Pancreas (tissue), 10 donors: Measurements from ENCODE around the gene TCF3. TPM values are rescaled to one million over a fixed set of nuclear protein-coding genes. Genes with fewer than 3 reads are reported as not detected.

ENCODE experiments used
- ATAC-seq, 4 donors: fragments of 200-7000 bp; cut with Tn5 transposase; one replicate each; pipeline versions ENCODE4 v1.8.0 to v1.9.1; 2020; ENCODE audit warnings: mild to moderate bottlenecking in 4 of 4, moderate library complexity in 4 of 4
- DNase-seq, 6 donors: peaks; one replicate each; pipeline ENCODE4 v3.0.0-alpha.2; 2020
- FAIRE-seq: peaks from 2 replicates; lab custom pipeline; 2012; peaks lifted over from hg19 to GRCh38; lab: Jason Lieb, UNC
- H3K27ac ChIP-seq, 4 donors: fragments of 200-600 bp; sonication (generic); 1 replicate in 3 of 4; 2 replicates in 1 of 4; pipeline versions ENCODE4 v1.5.0 to v1.8.0; 2020
- H3K27me3 ChIP-seq, 4 donors: fragments of 200-600 bp; one replicate each; pipeline ENCODE4 v1.8.0; 2021
- H3K36me3 ChIP-seq, 3 donors: fragments of 200-600 bp; sonication (generic) in 1 of 3; one replicate each; pipeline versions ENCODE4 v1.5.0 to v1.8.0; 2020 to 2021
- H3K4me1 ChIP-seq, 3 donors: fragments of 200-600 bp; one replicate each; pipeline ENCODE4 v1.8.0; 2021
- H3K4me3 ChIP-seq, 4 donors: fragments of 200-600 bp; sonication (generic) in 2 of 4; one replicate each; pipeline versions ENCODE4 v1.5.0 to v1.8.0; 2020 to 2021
- H3K9me3 ChIP-seq, 4 donors: fragments of 200-600 bp; one replicate each; pipeline ENCODE4 v1.8.0; 2021
- WGBS, 2 donors: extraction: QIAGEN DNeasy Blood & Tissue Kit; methylation state at CpG; one replicate each; pipeline ENCODE4 v1.1.7; 2013; 5-methylcytosine and 5-hydroxymethylcytosine counted together
- intact Hi-C, 3 donors: fragments of 100-400 bp; cut with DNase I; formaldehyde crosslinking; loops; one replicate each; pipeline versions ENCODE4 v1.11.1 to v1.14.2; 2022
- polyA plus RNA-seq, 2 donors: library from polyadenylated mRNA; stranded (reverse); fragments of 200-250 nt; gene quantifications; one replicate each; pipeline ENCODE4 v1.2.3, GENCODE V29; 2013
- total RNA-seq, 6 donors: library from RNA; stranded (reverse); fragmentation: NEBNext Ultra II Directional in 4 of 6; extraction: Animal tissue kit (Norgen Biotek cat#: 25700) in 4 of 6; gene quantifications; one replicate each; pipeline versions ENCODE4 v1.2.1 to v1.2.4, GENCODE V29; 2021 to 2023
- TF ChIP-seq, protein P1 (sequence below), 4 donors: fragments of 200-600 bp; sonication (generic) in 3 of 4; IDR thresholded peaks; one replicate each; pipeline versions ENCODE4 v1.5.0 to v1.8.0; 2021; ENCODE audit warnings: antibody characterized with exemption in 4 of 4
- donor health status: healthy with polysubstance abuse.
- donor health status: DM: no; HTN: no; CAD: no; lungs with moderate emphysema.
- donor health status: DM: no; HTN: no; CAD: no.
- donor health status: control.
- donor health status: control.
- donor health status: Bipolar disorder and iron deficiency.
- donor health status: DM: yes; HTN: yes; CAD: no.
- donor health status: DM: no; HTN: no; CAD: no.
- donor health status: DM: no; HTN: no; CAD: no.
- donor health status: DM: yes; HTN: yes; CAD: no.

Gene TCF3
- total and polyA plus RNA-seq, 8 donors: 19.8 to 41.9 (median 26.7) TPM

DNA sequence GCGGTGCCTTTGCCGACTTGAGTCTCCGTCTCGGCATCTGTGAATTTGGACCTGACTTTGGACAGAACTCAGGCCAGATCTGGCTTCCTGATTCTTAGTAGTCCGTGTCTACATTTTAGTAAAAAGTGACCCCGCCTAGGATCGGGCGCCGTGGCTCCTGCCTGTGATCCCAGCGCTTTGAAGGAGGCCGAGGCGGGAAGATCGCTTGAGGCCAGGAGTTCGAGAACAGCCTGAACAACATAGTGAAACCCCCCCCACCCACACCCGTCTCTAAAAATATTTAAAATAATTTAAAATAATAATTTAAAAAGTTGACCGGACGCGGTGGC, 849 bp upstream of the TCF3 start:
- peak overlapping the region in 3 of 4 donors; percentile 55 to 94 (median 59) for H3K4me3 ChIP-seq
- intact Hi-C loops: loop anchor here in 1 of 3 donors (10.0 kb wide), 1 partner anchor 88 kb away; the partner anchor contains the start of gene MEX3D

GRCh38 chr19:1651568-1652291, 685 bp downstream of the TCF3 start:
- H3K27me3 ChIP-seq: no peaks in the 10 kb centered on the region
- peak in 1 of 4 donors; percentile 1 for ATAC-seq
- H3K27ac ChIP-seq: no peak overlapping the region

More for the DNA sequence above, 849 bp upstream of the TCF3 start:
- Histone ChIP-seq H3K4me1 (peaks cover 0 to 4% (median 0%) of the 10 kb centered on the region in 3 donors), H3K36me3 (no peaks in the 10 kb centered on the region), H3K9me3 (no peaks in the 10 kb centered on the region), H3K27me3 (no peaks in the 10 kb centered on the region), H3K27ac (peak overlapping the region; percentile 99 to 100 (median 99))
- TF ChIP-seq, protein P1, sequence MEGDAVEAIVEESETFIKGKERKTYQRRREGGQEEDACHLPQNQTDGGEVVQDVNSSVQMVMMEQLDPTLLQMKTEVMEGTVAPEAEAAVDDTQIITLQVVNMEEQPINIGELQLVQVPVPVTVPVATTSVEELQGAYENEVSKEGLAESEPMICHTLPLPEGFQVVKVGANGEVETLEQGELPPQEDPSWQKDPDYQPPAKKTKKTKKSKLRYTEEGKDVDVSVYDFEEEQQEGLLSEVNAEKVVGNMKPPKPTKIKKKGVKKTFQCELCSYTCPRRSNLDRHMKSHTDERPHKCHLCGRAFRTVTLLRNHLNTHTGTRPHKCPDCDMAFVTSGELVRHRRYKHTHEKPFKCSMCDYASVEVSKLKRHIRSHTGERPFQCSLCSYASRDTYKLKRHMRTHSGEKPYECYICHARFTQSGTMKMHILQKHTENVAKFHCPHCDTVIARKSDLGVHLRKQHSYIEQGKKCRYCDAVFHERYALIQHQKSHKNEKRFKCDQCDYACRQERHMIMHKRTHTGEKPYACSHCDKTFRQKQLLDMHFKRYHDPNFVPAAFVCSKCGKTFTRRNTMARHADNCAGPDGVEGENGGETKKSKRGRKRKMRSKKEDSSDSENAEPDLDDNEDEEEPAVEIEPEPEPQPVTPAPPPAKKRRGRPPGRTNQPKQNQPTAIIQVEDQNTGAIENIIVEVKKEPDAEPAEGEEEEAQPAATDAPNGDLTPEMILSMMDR (IDR thresholded peaks at IDR 0.05): no peak
- DNase-seq: peak in 1 of 6 donors; percentile 61
- peak in 1 of 4 donors; percentile 0 for ATAC-seq
- FAIRE-seq: no peak
- WGBS, 2 donors: 18 to 21% methylated on average over 18 of the region's 18 CpGs

GRCh38 chr19:1650650-1651567, 1.5 kb downstream of the TCF3 start:
- ATAC-seq: no peak
- peak overlapping the region; percentile 58 to 94 (median 90) for H3K4me3 ChIP-seq
- intact Hi-C loops: loop anchor here in 1 of 3 donors (10.0 kb wide), 1 partner anchor 86 kb away; the partner anchor contains the start of gene MEX3D
- no peak overlapping the region for H3K27ac ChIP-seq
- FAIRE-seq: no peak
- TF ChIP-seq, protein P1 (IDR thresholded peaks at IDR 0.05): no peak
- 27 to 28% methylated on average over 35 to 36 of the region's 36 CpGs for WGBS, 2 donors
- DNase-seq: peak in 3 of 6 donors; percentile 25 to 51 (median 48)
- no peaks in the 10 kb centered on the region for H3K36me3 ChIP-seq
- H3K9me3 ChIP-seq: no peaks in the 10 kb centered on the region
- no peaks in the 10 kb centered on the region for H3K27me3 ChIP-seq
- peaks cover 0 to 4% (median 0%) of the 10 kb centered on the region in 3 donors for H3K4me1 ChIP-seq

More at GRCh38 chr19:1651568-1652291, 685 bp downstream of the TCF3 start:
- WGBS, 2 donors: 0 to 1% methylated on average over 35 to 91 of the region's 101 CpGs
- Histone ChIP-seq H3K4me1 (peaks cover 0 to 4% (median 0%) of the 10 kb centered on the region in 3 donors), H3K9me3 (no peaks in the 10 kb centered on the region), H3K36me3 (no peaks in the 10 kb centered on the region), H3K4me3 (peak overlapping the region; percentile 58 to 94 (median 90))
- TF ChIP-seq, protein P1 (IDR thresholded peaks at IDR 0.05): no peak
- DNase-seq: peak; percentile 41 to 84 (median 57)
- intact Hi-C loops: loop anchor here in 1 of 3 donors (10.0 kb wide), 1 partner anchor 87 kb away; the partner anchor contains the start of gene MEX3D
- FAIRE-seq: no peak

DNA sequence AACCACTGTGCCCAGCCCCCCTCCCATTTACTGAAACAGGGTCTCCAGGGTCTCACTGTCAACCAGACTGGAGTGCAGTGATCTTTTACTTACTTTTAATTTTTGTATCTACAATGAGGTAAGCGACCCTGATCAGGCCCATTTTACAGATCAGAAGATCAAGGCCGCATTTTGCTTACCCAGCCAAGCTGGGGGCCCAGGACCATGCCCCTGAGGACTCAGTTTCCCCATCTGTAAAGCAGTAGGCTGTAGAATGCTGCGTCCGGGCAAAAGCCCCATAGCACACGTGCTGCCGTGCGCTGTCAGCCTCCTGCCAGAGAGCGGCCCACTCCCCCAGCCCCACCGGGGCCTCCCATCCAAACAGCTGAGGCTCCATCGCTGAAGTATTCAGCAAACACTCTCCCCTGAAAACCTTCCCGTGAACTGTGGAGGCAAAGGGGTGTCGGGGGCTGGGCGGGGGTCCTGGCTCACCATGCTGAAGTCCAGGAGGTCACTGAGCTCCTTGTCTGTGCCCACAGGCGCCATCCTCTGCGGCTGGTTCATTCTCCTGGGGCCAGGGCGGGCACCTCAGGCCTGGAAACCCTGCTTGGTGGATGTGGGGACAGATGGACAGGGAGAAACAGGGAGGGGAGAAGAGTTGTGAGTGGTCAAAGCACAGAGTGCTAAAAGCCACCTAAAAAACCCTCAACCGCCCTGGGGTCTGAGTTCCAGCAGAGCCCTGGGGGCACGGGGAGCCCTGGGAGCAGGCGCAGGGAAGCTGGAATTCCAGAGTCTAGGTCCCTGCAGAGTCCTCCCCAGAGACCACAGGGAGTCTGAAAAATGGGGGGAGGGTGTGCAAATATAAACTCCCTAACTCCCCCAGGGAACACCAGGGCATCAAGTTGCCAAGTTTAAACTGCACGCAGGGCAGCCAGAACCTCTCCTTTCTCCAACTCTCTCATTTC, 2.4 kb downstream of the TCF3 start:
- no peak for ATAC-seq
- Histone ChIP-seq H3K27ac (no peak overlapping the region), H3K4me3 (no peak overlapping the region), H3K27me3 (no peaks in the 10 kb centered on the region), H3K36me3 (no peaks in the 10 kb centered on the region), H3K9me3 (no peaks in the 10 kb centered on the region), H3K4me1 (peaks cover 0 to 4% (median 0%) of the 10 kb centered on the region in 3 donors)
- DNase-seq: peak in 2 of 6 donors; percentile 14 to 44
- intact Hi-C loops: loop anchor here in 1 of 3 donors (10.0 kb wide), 1 partner anchor 85 kb away; the partner anchor contains the start of gene MEX3D
- FAIRE-seq: no peak
- TF ChIP-seq, protein P1 (IDR thresholded peaks at IDR 0.05): no peak
- WGBS, 2 donors: 91 to 95% methylated on average over 20 of the region's 20 CpGs
